Measurements from ENCODE around the gene EPB42. TPM values are rescaled to one million over a fixed set of nuclear protein-coding genes. Genes with fewer than 3 reads are reported as not detected.

Gene EPB42
- total and polyA plus RNA-seq, 12 donors, result 0.03 to 0.26 (median 0.15) TPM; not detected in 5

- Histone ChIP-seq H3K27me3 (peaks cover 0 to 17% (median 4%) of the 10 kb centered on the region in 7 donors), H3K27ac (no peak within 1 kb of the TSS), H3K9me3 (peaks cover 0 to 3% (median 0%) of the 10 kb centered on the region in 11 donors), H3K36me3 (no peaks in the 10 kb centered on the region), H3K4me1 (no peaks in the 10 kb centered on the region), H3K4me3 (no peak within 1 kb of the TSS)
- WGBS, 2 donors, result 72 to 82% methylated on average over 8 of the region's 8 CpGs
- TF ChIP-seq CTCF (IDR thresholded peaks at IDR 0.05), result no peak
- intact Hi-C loops (cut with DNase I), result no loop called here
- no peak for DNase-seq
- no peak for ATAC-seq
Measured at GRCh38 chr15:43266834-43267233, 46.0 kb upstream of the EPB42 start, which contains the start of gene TGM5. Gene TGM5, minus strand, starts transcription at chr15:43266928. Its CDS starts 79 bp downstream, at chr15:43266849.

DNA sequence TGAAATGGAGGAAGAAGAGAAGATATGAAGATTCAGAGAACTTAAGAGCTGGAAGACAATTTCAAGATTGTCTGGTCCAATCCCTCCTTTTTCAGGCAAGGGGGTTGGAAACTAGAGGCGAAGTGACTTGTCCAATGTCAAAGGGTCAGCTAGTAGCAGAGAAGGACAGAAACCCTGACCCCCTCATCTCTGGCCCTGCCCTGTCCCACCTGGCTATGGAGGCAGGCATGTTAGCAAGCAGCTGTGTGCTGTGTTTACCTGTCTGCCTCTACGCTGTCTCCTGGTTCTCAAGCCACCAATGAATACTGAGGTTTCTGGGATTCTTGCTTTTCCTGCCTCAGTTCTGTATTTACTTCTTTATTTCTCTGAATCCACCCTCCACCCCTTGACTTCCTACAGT is 45.6 kb upstream of the EPB42 start:
- no peaks in the 10 kb centered on the region for H3K36me3 ChIP-seq
- H3K4me3 ChIP-seq, result no peak overlapping the region
- peaks cover 0 to 17% (median 4%) of the 10 kb centered on the region in 7 donors for H3K27me3 ChIP-seq
- TF ChIP-seq CTCF (IDR thresholded peaks at IDR 0.05), result no peak
- H3K9me3 ChIP-seq, result no peaks in the 10 kb centered on the region
- ATAC-seq (no peak), DNase-seq (no peak)
- H3K4me1 ChIP-seq, result no peaks in the 10 kb centered on the region
- 90 to 100% methylated on average over 2 of the region's 2 CpGs for WGBS, 2 donors
- H3K27ac ChIP-seq, result no peak overlapping the region
- intact Hi-C loops (cut with DNase I), result no loop called here

- intact Hi-C loops (cut with DNase I), result no loop called here
- 89 to 90% methylated on average over 19 of the region's 19 CpGs for WGBS, 2 donors
- DNase-seq, result no peak
Measured at GRCh38 chr15:43260011-43260615, 39.3 kb upstream of the EPB42 start.

DNA sequence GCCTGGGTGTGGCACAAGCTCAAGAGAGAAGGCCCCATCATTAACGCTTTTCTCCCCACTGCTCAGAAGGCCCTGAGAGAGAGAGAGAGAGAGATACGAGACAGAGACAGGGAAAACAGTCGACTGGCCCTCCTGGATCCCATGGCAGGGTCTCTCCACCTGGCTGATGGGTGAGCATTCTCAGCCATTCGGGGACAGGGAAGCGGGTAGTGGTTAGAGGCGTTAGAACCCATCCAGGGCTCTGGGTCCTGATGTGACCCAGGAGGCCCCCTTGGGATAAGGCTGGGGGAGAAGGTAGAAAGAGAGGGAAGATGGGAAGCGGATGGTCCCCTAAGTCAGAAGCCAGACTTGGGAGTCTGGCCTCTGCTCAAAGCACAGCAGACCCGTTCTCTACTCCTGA is 38.0 kb upstream of the EPB42 start:
- intact Hi-C loops (cut with DNase I), result no loop called here
- TF ChIP-seq CTCF (IDR thresholded peaks at IDR 0.05), result no peak
- DNase-seq, result no peak
- ATAC-seq, result no peak
- Histone ChIP-seq H3K36me3 (no peaks in the 10 kb centered on the region), H3K27me3 (peaks cover 0 to 4% (median 0%) of the 10 kb centered on the region in 7 donors), H3K4me1 (no peaks in the 10 kb centered on the region), H3K4me3 (no peak overlapping the region), H3K27ac (no peak overlapping the region), H3K9me3 (no peaks in the 10 kb centered on the region)
- WGBS, 2 donors, result 79 to 80% methylated on average over 8 of the region's 8 CpGs

More at GRCh38 chr15:43260011-43260615, 39.3 kb upstream of the EPB42 start:
- H3K4me1 ChIP-seq, result no peaks in the 10 kb centered on the region
- TF ChIP-seq CTCF (IDR thresholded peaks at IDR 0.05), result no peak
- no peaks in the 10 kb centered on the region for H3K36me3 ChIP-seq
- no peaks in the 10 kb centered on the region for H3K9me3 ChIP-seq
- no peak overlapping the region for H3K4me3 ChIP-seq
- peaks cover 0 to 4% (median 3%) of the 10 kb centered on the region in 7 donors for H3K27me3 ChIP-seq
- H3K27ac ChIP-seq, result no peak overlapping the region
- no peak for ATAC-seq
